ENCODE measurements around the gene XNDC1N. TPM values are rescaled to one million over a fixed set of nuclear protein-coding genes. Genes with fewer than 3 reads are reported as not detected.

XNDC1N gene
- total and polyA plus RNA-seq, 2 of the 13 experiments (the other 11 are each of a cell fraction or from before 2014, with no cell fraction given) = 3.4 to 7.5 TPM

GRCh38 chr11:71927820-71928736 is at the start of gene XNDC1N (continued):
- TF ChIP-seq, protein P1, sequence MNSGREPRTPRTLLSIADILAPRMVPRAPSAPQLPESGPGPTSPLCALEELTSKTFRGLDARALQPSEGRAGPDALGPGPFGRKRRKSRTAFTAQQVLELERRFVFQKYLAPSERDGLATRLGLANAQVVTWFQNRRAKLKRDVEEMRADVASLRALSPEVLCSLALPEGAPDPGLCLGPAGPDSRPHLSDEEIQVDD (CRISPR knock-in tag; IDR thresholded peaks at IDR 0.05; ENCODE audit: borderline replicate concordance) = no peak
- TF ChIP-seq TBX2 (CRISPR knock-in tag; IDR thresholded peaks at IDR 0.05; ENCODE audit: borderline replicate concordance) (peak; percentile 65), PLRG1 (conservative IDR thresholded peaks at IDR 0.05) (no peak), THRA (CRISPR knock-in tag; IDR thresholded peaks at IDR 0.05; ENCODE audit: borderline replicate concordance) (no peak), RCOR2 (CRISPR knock-in tag; IDR thresholded peaks at IDR 0.05) (no peak), HNRNPLL (IDR thresholded peaks at IDR 0.05; ENCODE audit: low read depth, low read length, poor library complexity, severe bottlenecking) (no peak), SP2 (CRISPR knock-in tag; IDR thresholded peaks at IDR 0.05) (no peak), IRX3 (CRISPR knock-in tag; IDR thresholded peaks at IDR 0.05; ENCODE audit: borderline replicate concordance, low read depth) (no peak), ZNF292 (CRISPR knock-in tag; IDR thresholded peaks at IDR 0.05; ENCODE audit: borderline replicate concordance, low read depth) (peak; percentile 49), PCBP2 (optimal IDR thresholded peaks at IDR 0.05; ENCODE audit: low read depth, low read length, poor library complexity, severe bottlenecking) (no peak), ZBTB42 (CRISPR knock-in tag; IDR thresholded peaks at IDR 0.05) (0 out of 2 replicates have a peak, but pooled peaks have one; percentile 33), ZFP36L1 (CRISPR knock-in tag; IDR thresholded peaks at IDR 0.05) (no peak), ZNF660 (CRISPR knock-in tag; IDR thresholded peaks at IDR 0.05; ENCODE audit: borderline replicate concordance, low read depth) (no peak), ZNF768 (CRISPR knock-in tag; IDR thresholded peaks at IDR 0.05) (no peak)
- TF ChIP-seq, protein P2, sequence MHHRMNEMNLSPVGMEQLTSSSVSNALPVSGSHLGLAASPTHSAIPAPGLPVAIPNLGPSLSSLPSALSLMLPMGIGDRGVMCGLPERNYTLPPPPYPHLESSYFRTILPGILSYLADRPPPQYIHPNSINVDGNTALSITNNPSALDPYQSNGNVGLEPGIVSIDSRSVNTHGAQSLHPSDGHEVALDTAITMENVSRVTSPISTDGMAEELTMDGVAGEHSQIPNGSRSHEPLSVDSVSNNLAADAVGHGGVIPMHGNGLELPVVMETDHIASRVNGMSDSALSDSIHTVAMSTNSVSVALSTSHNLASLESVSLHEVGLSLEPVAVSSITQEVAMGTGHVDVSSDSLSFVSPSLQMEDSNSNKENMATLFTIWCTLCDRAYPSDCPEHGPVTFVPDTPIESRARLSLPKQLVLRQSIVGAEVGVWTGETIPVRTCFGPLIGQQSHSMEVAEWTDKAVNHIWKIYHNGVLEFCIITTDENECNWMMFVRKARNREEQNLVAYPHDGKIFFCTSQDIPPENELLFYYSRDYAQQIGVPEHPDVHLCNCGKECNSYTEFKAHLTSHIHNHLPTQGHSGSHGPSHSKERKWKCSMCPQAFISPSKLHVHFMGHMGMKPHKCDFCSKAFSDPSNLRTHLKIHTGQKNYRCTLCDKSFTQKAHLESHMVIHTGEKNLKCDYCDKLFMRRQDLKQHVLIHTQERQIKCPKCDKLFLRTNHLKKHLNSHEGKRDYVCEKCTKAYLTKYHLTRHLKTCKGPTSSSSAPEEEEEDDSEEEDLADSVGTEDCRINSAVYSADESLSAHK (CRISPR knock-in tag; IDR thresholded peaks at IDR 0.05; ENCODE audit: borderline replicate concordance) = no peak
- TF ChIP-seq, protein P3, sequence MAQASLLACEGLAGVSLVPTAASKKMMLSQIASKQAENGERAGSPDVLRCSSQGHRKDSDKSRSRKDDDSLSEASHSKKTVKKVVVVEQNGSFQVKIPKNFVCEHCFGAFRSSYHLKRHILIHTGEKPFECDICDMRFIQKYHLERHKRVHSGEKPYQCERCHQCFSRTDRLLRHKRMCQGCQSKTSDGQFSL (CRISPR knock-in tag; IDR thresholded peaks at IDR 0.05) = no peak
- TF ChIP-seq, protein P4, sequence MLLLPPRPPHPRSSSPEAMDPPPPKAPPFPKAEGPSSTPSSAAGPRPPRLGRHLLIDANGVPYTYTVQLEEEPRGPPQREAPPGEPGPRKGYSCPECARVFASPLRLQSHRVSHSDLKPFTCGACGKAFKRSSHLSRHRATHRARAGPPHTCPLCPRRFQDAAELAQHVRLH (CRISPR knock-in tag; IDR thresholded peaks at IDR 0.05; ENCODE audit: borderline replicate concordance, low read depth) = no peak
- TF ChIP-seq, protein P5, sequence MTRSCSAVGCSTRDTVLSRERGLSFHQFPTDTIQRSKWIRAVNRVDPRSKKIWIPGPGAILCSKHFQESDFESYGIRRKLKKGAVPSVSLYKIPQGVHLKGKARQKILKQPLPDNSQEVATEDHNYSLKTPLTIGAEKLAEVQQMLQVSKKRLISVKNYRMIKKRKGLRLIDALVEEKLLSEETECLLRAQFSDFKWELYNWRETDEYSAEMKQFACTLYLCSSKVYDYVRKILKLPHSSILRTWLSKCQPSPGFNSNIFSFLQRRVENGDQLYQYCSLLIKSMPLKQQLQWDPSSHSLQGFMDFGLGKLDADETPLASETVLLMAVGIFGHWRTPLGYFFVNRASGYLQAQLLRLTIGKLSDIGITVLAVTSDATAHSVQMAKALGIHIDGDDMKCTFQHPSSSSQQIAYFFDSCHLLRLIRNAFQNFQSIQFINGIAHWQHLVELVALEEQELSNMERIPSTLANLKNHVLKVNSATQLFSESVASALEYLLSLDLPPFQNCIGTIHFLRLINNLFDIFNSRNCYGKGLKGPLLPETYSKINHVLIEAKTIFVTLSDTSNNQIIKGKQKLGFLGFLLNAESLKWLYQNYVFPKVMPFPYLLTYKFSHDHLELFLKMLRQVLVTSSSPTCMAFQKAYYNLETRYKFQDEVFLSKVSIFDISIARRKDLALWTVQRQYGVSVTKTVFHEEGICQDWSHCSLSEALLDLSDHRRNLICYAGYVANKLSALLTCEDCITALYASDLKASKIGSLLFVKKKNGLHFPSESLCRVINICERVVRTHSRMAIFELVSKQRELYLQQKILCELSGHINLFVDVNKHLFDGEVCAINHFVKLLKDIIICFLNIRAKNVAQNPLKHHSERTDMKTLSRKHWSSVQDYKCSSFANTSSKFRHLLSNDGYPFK (CRISPR knock-in tag; IDR thresholded peaks at IDR 0.05; ENCODE audit: borderline replicate concordance) = peak; percentile 80; the same call in 1 of the 2 replicates
- TF ChIP-seq, protein P6, sequence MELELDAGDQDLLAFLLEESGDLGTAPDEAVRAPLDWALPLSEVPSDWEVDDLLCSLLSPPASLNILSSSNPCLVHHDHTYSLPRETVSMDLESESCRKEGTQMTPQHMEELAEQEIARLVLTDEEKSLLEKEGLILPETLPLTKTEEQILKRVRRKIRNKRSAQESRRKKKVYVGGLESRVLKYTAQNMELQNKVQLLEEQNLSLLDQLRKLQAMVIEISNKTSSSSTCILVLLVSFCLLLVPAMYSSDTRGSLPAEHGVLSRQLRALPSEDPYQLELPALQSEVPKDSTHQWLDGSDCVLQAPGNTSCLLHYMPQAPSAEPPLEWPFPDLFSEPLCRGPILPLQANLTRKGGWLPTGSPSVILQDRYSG (CRISPR knock-in tag; IDR thresholded peaks at IDR 0.05) = no peak
